Stomach smooth muscle (tissue), 2 donors: ENCODE measurements around the gene CETN2.
A peak's percentile ranks its signal among the peaks of the same experiment; 100 is the strongest.

Experiments
- H3K27ac ChIP-seq: one replicate; pipeline ENCODE4 v1.7.0; 2013; ENCODE audit warnings: mild to moderate bottlenecking, low read length, inconsistent platforms
- H3K27me3 ChIP-seq, 2 donors: one replicate each; pipeline ENCODE4 v1.7.0; 2013; ENCODE audit warnings: low read length in 2 of 2; ENCODE audit not compliant: insufficient read depth in 2 of 2, control insufficient read depth in 1 of 2
- H3K36me3 ChIP-seq, 2 donors: one replicate each; pipeline ENCODE4 v1.7.0; 2013; ENCODE audit warnings: low read length in 2 of 2; ENCODE audit not compliant: control insufficient read depth in 2 of 2, insufficient read depth in 2 of 2
- H3K4me1 ChIP-seq: one replicate; pipeline ENCODE4 v1.7.0; 2013; ENCODE audit warnings: low read length; ENCODE audit not compliant: control insufficient read depth, insufficient read depth
- H3K4me3 ChIP-seq, 2 donors: one replicate each; pipeline ENCODE4 v1.7.0; 2013; ENCODE audit warnings: low read length in 2 of 2
- H3K9ac ChIP-seq, 2 donors: one replicate each; pipeline ENCODE4 v1.7.0; 2013; ENCODE audit warnings: low read length in 2 of 2, mild to moderate bottlenecking in 1 of 2
- H3K9me3 ChIP-seq, 2 donors: one replicate each; pipeline ENCODE4 v1.7.0; 2013; ENCODE audit warnings: low read length in 2 of 2; ENCODE audit not compliant: control insufficient read depth in 2 of 2
- donor health status: healthy.
- donor health status: Pancreatic carcinoma.

Gene CETN2

GRCh38 chrX:152832520-152832919, 2.0 kb upstream of the CETN2 start:
- no peaks in the 10 kb centered on the region for H3K27me3 ChIP-seq
- H3K4me3 ChIP-seq, result no peak overlapping the region
- peaks cover 0 to 3% of the 10 kb centered on the region in 2 donors for H3K36me3 ChIP-seq
- H3K9me3 ChIP-seq, result no peaks in the 10 kb centered on the region
- H3K9ac ChIP-seq, result no peak overlapping the region
- no peak overlapping the region for H3K27ac ChIP-seq
- H3K4me1 ChIP-seq, result peaks cover 10% of the 10 kb centered on the region

DNA sequence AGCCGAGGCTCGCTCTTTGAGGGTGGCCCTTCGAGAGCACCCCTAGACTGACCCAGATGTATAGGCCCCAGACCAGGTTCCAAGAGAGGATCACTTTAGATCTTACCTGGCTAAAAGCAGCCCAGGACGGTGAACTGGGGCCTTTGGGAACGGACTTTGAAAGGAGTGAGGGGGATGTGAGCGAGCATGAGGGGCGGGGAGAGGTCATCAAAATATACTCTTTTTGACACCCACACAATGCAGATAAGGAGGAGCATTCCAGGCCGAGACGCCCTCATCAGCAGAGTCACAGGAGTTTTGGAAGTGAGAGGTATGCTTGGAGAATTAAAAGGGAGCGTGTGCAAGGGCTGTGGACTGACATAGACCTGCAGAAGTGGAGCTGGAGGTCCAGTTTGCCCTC, 834 bp upstream of the CETN2 start:
- Histone ChIP-seq H3K27ac (peak overlapping the region; percentile 37), H3K9me3 (no peaks in the 10 kb centered on the region), H3K36me3 (peaks cover 0 to 5% of the 10 kb centered on the region in 2 donors), H3K9ac (peak overlapping the region; percentile 82 to 86), H3K27me3 (no peaks in the 10 kb centered on the region), H3K4me3 (peak overlapping the region; percentile 64 to 80), H3K4me1 (peaks cover 10% of the 10 kb centered on the region)

DNA sequence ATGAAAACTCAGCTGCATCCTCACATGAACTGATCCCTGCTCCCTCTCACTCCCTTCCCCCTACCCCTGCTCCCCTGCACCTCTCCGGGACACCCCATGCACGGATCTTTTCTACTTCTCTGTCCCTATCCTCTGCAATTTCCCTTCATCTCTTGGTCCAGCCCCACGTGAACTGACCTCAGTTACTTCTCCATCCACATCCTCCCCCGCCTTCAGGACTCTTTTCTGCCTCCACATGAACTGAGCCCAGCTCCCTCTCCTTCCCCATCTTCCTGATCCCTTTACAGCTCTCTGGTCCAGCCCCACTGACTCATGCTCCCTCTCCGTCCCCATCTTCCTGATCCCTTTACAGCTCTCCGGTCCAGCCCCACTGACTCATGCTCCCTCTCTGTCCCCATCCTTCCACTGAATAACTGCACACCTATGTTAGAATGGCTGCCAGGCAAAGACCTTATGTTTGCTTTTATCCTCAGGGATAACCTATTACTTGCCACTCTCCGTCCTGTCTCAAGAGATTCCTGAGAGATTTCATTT, 5.6 kb downstream of the CETN2 start:
- H3K4me1 ChIP-seq, result no peaks in the 10 kb centered on the region
- H3K36me3 ChIP-seq, result peaks cover 0 to 4% of the 10 kb centered on the region in 2 donors

GRCh38 chrX:152823657-152824056, 6.9 kb downstream of the CETN2 start:
- H3K9ac ChIP-seq, result no peak overlapping the region
- H3K27me3 ChIP-seq, result peaks cover 0 to 16% of the 10 kb centered on the region in 2 donors
- H3K4me3 ChIP-seq, result no peak overlapping the region
- H3K36me3 ChIP-seq, result peaks cover 0 to 4% of the 10 kb centered on the region in 2 donors
- H3K27ac ChIP-seq, result no peak overlapping the region
- no peaks in the 10 kb centered on the region for H3K4me1 ChIP-seq
- H3K9me3 ChIP-seq, result no peaks in the 10 kb centered on the region

More for the DNA sequence above, 5.6 kb downstream of the CETN2 start:
- Histone ChIP-seq H3K9me3 (no peaks in the 10 kb centered on the region), H3K9ac (no peak overlapping the region), H3K4me3 (no peak overlapping the region), H3K27ac (no peak overlapping the region), H3K27me3 (peaks cover 0 to 16% of the 10 kb centered on the region in 2 donors)

GRCh38 chrX:152822383-152823086, 8.0 kb downstream of the CETN2 start:
- H3K27me3 ChIP-seq, result peaks cover 0 to 17% of the 10 kb centered on the region in 2 donors
- no peaks in the 10 kb centered on the region for H3K9me3 ChIP-seq
- H3K4me1 ChIP-seq, result no peaks in the 10 kb centered on the region
- H3K36me3 ChIP-seq, result peaks cover 0 to 3% of the 10 kb centered on the region in 2 donors
- H3K27ac ChIP-seq, result no peak overlapping the region
- no peak overlapping the region for H3K9ac ChIP-seq
- no peak overlapping the region for H3K4me3 ChIP-seq

GRCh38 chrX:152821145-152821765, 9.3 kb downstream of the CETN2 start:
- H3K27me3 ChIP-seq, result peaks cover 0 to 18% of the 10 kb centered on the region in 2 donors

DNA sequence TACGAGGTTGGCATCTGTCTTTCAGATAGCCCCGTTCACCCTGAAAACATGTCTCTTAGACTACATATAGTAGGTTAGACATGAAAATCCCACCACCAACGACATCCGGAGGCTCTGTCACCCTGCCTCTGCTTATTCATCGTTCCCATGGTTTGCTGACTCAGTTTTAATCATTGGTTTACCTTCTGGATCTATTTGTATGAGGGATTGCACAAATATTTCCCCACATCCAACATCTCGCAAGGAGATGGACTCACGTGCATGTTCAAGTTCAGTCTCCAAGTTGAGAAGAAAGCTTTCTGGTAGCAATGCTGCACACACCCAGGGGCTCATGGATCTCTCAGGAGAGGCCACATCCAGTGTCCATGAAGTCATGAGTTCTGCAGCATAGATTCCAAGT, 10.8 kb downstream of the CETN2 start:
- H3K27me3 ChIP-seq, result peaks cover 0 to 18% of the 10 kb centered on the region in 2 donors
- H3K4me1 ChIP-seq, result no peaks in the 10 kb centered on the region
- no peaks in the 10 kb centered on the region for H3K36me3 ChIP-seq
- no peak overlapping the region for H3K4me3 ChIP-seq
- no peaks in the 10 kb centered on the region for H3K9me3 ChIP-seq
- no peak overlapping the region for H3K27ac ChIP-seq
- H3K9ac ChIP-seq, result no peak overlapping the region

More at GRCh38 chrX:152821145-152821765, 9.3 kb downstream of the CETN2 start:
- no peak overlapping the region for H3K9ac ChIP-seq
- no peak overlapping the region for H3K27ac ChIP-seq
- H3K4me1 ChIP-seq, result no peaks in the 10 kb centered on the region
- H3K9me3 ChIP-seq, result no peaks in the 10 kb centered on the region
- no peak overlapping the region for H3K4me3 ChIP-seq
- no peaks in the 10 kb centered on the region for H3K36me3 ChIP-seq

DNA sequence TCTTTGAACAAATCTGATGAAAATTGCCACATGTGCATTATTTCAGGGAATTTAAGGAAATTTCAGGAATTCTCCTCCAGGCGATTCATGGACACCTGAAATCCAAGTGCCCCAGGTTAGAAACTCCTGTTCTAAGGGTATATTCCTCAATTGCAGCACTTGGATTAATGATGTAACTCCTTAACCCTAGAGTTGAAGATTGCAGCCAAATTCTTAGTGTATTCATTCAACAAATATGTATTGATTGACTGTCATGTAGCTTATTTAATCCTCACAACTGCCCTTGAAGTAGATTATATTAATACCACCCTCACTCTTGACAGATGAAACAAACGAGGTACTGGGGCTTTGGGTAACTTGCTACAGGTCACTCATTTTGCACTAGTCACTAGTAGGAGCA, 11.3 kb downstream of the CETN2 start:
- no peak overlapping the region for H3K9ac ChIP-seq
- H3K27me3 ChIP-seq, result peaks cover 0 to 16% of the 10 kb centered on the region in 2 donors
- H3K9me3 ChIP-seq, result no peaks in the 10 kb centered on the region
- no peak overlapping the region for H3K4me3 ChIP-seq
- no peak overlapping the region for H3K27ac ChIP-seq
- no peaks in the 10 kb centered on the region for H3K4me1 ChIP-seq
- no peaks in the 10 kb centered on the region for H3K36me3 ChIP-seq

DNA sequence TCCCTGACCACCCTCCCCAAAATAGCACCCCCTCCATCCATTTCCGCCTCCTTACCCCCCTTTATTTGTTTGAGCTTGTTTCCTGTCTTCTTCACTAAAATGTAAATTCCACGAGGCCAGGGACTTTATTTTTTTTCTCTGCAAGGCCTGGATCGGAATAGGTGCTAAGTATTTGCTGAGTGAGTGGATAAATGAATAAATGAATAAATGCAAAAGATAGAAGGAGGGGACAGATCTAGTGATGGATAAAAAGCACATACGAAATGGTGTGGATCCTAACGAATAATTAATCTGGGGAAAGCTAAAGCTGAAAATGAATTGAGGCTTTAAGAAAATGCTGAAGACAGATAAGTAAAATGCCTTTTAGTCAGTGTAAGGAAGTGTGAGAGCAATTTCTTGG, 12.2 kb downstream of the CETN2 start:
- no peaks in the 10 kb centered on the region for H3K9me3 ChIP-seq
- H3K4me3 ChIP-seq, result no peak overlapping the region
- no peaks in the 10 kb centered on the region for H3K36me3 ChIP-seq

GRCh38 chrX:152817078-152817764, 13.3 kb downstream of the CETN2 start:
- peaks cover 0 to 10% of the 10 kb centered on the region in 2 donors for H3K27me3 ChIP-seq
- H3K9me3 ChIP-seq, result no peaks in the 10 kb centered on the region
- H3K4me1 ChIP-seq, result no peaks in the 10 kb centered on the region
- no peak overlapping the region for H3K4me3 ChIP-seq
- no peak overlapping the region for H3K9ac ChIP-seq
- no peaks in the 10 kb centered on the region for H3K36me3 ChIP-seq
- no peak overlapping the region for H3K27ac ChIP-seq

More for the DNA sequence above, 12.2 kb downstream of the CETN2 start:
- H3K4me1 ChIP-seq, result no peaks in the 10 kb centered on the region
- H3K27ac ChIP-seq, result no peak overlapping the region
- peaks cover 0 to 15% of the 10 kb centered on the region in 2 donors for H3K27me3 ChIP-seq
- no peak overlapping the region for H3K9ac ChIP-seq
